Gastrocnemius medialis (tissue), 4 donors: ENCODE results near the gene OGFR. TPM values are rescaled to one million over a fixed set of nuclear protein-coding genes. Genes with fewer than 3 reads are reported as not detected.
A peak's percentile ranks its signal among the peaks of the same experiment; 100 is the strongest.

ENCODE experiments used
- ATAC-seq, 2 donors: fragments of 150-250 bp; one replicate each; pipeline ENCODE4 v1.9.1; 2016
- DNase-seq, 2 donors: peaks; one replicate each; pipeline ENCODE4 v3.0.0-alpha.2; 2019
- H3K27ac ChIP-seq, 4 donors: fragments of 200-600 bp; sonication (generic); 1 replicate in 1 of 4; 2 replicates in 3 of 4; pipeline ENCODE4 v1.5.1; 2016 to 2018; ENCODE audit warnings: mild to moderate bottlenecking in 2 of 4, moderate library complexity in 1 of 4
- H3K27me3 ChIP-seq, 3 donors: fragments of 200-600 bp; sonication (generic) in 2 of 3; 1 replicate in 1 of 3; 2 replicates in 2 of 3; pipeline versions ENCODE4 v1.5.1 to v1.6.0; 2016 to 2019; ENCODE audit warnings: mild to moderate bottlenecking in 1 of 3, moderate library complexity in 1 of 3
- H3K36me3 ChIP-seq, 2 donors: fragments of 200-600 bp; sonication (generic) in 1 of 2; one replicate each; pipeline ENCODE4 v1.5.1; 2017 to 2018
- H3K4me1 ChIP-seq, 2 donors: fragments of 200-600 bp; sonication (generic) in 1 of 2; one replicate each; pipeline ENCODE4 v1.5.1; 2016 to 2017; ENCODE audit warnings: mild to moderate bottlenecking in 2 of 2
- H3K4me3 ChIP-seq, 4 donors: fragments of 200-600 bp; sonication (generic) in 3 of 4; 1 replicate in 1 of 4; 2 replicates in 3 of 4; pipeline ENCODE4 v1.5.1; 2016 to 2019; ENCODE audit warnings: mild to moderate bottlenecking in 2 of 4
- H3K9me3 ChIP-seq, 3 donors: fragments of 200-600 bp; sonication (generic) in 2 of 3; 1 replicate in 1 of 3; 2 replicates in 2 of 3; pipeline ENCODE4 v1.5.1; 2016 to 2019
- POLR2A ChIP-seq, 2 donors: fragments of 450-650 bp; IDR thresholded peaks; one replicate each; pipeline ENCODE4 v1.6.1; 2017; ENCODE audit warnings: antibody characterized with exemption in 2 of 2, mild to moderate bottlenecking in 2 of 2, moderate library complexity in 2 of 2
- in situ Hi-C, 4 donors: fragments of 200-750 bp; cut with MboI; loops; one replicate each; pipeline versions ENCODE4 v1.15.0 to v1.8.0; 2017; ENCODE audit warnings: low sequenced_read_pairs in 4 of 4
- intact Hi-C: fragments of 100-400 bp; cut with DNase I; formaldehyde crosslinking; loops from one replicate; pipeline ENCODE4 v1.15.1; 2023; ENCODE audit warnings: low total_unique reads
- total RNA-seq, 4 donors: library from RNA; depleted of rRNA; stranded (reverse); fragments of >200 nt; gene quantifications; one replicate each; pipeline versions ENCODE4 v1.1.0 to v1.2.3, GENCODE V29; 2016
- TF ChIP-seq, protein P1 (sequence below), 5 experiments: fragments of 450-650 bp in 3 of 5; fragments of 200-600 bp in 2 of 5; sonication (generic) in 2 of 5; IDR thresholded peaks in 4 of 5; conservative IDR thresholded peaks in 1 of 5; 1 replicate in 4 of 5; 2 replicates in 1 of 5; pipeline ENCODE4 v1.5.1; 2016 to 2019; ENCODE audit warnings: antibody characterized with exemption in 5 of 5, mild to moderate bottlenecking in 3 of 5, moderate library complexity in 3 of 5

OGFR gene
- total RNA-seq, 4 donors from 2014 or later, result 21.9 to 52.1 (median 40.5) TPM

DNA sequence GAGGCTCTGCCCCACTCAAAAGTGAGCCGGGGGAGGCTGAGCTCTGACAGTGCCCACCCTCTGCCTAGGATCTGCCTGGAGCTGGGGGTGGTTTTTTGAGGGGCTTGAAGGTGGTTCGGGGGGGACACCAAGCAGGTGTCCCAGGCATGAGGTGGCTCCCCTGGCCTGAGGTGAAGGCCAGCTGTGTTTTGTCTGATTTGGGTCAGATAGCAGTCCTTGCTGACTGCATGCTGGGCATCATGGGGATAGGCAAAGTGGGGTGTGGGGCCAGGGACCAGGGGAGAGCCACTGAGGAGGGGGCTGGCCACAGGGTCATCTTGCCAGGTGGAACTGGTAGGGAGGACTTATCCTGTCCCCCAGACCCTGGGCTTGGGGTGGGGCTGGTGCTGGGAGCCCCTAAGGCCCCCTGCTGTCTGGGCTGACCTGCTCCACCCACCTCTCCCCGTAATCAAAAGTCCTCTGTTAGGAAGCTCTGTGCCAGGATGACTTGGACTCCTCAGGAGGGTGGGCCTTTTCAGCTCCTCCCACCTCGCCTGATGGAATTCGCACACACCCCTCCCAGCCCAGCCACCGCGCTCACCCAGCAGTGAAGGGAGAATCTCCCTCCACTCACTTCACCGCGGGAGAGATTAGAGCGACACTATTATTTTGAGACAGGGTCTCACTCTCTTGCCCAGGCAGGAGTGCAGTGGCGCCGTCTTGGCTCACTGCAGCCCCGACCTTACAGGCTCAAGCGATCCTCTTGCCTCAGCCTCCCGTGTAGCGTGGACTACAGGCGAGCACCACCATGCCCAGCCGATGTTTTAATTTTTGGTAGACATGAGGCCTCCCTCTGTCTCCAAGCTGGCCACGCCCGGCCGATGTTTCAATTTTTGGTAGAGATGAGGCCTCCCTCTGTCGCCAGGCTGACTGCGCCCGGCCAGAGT is 10.7 kb downstream of the OGFR start:
- DNase-seq (no peak), ATAC-seq (no peak)
- in situ Hi-C loops (no loop called here), intact Hi-C loops (no loop called here)
- TF ChIP-seq, protein P1, sequence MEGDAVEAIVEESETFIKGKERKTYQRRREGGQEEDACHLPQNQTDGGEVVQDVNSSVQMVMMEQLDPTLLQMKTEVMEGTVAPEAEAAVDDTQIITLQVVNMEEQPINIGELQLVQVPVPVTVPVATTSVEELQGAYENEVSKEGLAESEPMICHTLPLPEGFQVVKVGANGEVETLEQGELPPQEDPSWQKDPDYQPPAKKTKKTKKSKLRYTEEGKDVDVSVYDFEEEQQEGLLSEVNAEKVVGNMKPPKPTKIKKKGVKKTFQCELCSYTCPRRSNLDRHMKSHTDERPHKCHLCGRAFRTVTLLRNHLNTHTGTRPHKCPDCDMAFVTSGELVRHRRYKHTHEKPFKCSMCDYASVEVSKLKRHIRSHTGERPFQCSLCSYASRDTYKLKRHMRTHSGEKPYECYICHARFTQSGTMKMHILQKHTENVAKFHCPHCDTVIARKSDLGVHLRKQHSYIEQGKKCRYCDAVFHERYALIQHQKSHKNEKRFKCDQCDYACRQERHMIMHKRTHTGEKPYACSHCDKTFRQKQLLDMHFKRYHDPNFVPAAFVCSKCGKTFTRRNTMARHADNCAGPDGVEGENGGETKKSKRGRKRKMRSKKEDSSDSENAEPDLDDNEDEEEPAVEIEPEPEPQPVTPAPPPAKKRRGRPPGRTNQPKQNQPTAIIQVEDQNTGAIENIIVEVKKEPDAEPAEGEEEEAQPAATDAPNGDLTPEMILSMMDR (IDR thresholded peaks at IDR 0.05 in 4 of 5, conservative IDR thresholded peaks at IDR 0.05 in 1 of 5), result no peak
- TF ChIP-seq POLR2A (IDR thresholded peaks at IDR 0.05), result no peak
- Histone ChIP-seq H3K27me3 (peaks cover 44 to 53% (median 53%) of the 10 kb centered on the region in 3 donors), H3K36me3 (peaks cover 0 to 22% of the 10 kb centered on the region in 2 donors), H3K9me3 (no peaks in the 10 kb centered on the region), H3K4me1 (peaks cover 14 to 20% of the 10 kb centered on the region in 2 donors), H3K4me3 (no peak overlapping the region), H3K27ac (no peak overlapping the region)

DNA sequence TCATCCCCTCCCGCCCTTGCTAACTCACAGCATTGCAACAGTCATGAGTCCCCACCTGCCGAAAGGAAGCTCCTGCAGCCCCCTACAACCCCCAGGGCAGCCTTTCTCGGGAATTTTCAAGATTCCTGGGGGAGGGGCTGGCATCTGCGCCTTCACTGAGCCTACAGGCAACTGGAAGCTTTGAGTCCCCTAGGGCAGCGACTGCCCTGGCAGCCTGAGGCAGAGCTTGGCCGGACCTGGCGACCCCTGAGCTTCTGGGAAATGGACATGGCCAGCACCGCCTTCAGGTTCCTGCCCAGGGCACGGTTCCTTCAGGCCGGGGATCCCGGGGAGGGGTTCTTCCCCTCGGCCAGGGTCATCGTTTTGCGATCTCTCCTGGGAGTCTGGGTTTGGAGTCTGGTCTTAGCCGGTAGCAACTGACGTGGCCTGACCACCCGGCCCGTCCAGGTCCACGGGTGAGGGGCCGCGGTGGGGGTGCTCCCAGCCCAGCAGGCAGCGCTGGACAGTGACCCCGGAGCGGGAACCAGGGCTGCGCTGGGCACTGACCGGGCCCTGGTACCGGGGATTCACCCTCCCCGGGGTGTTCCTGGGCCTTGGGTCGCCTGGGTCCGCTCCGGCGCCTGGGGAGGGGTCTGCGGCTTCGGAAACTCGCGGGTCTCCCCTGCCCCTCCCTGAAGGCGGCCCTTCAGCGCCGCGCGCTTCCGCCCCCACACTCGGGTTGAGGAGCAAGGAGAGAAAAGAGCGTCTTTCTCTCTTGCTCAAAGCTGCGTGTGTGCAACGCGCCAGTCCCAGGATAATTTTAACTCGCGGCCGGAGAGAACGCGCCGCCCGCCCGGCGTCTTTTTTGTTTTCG is 11.6 kb downstream of the OGFR start:
- no peak overlapping the region for H3K27ac ChIP-seq
- TF ChIP-seq POLR2A (IDR thresholded peaks at IDR 0.05), result no peak
- TF ChIP-seq, protein P1 (IDR thresholded peaks at IDR 0.05 in 4 of 5, conservative IDR thresholded peaks at IDR 0.05 in 1 of 5), result no peak
- in situ Hi-C loops, result no loop called here
- peak overlapping the region; percentile 3 to 36 (median 28) for H3K4me3 ChIP-seq
- no peak for ATAC-seq
- DNase-seq, result no peak
- peaks cover 14 to 20% of the 10 kb centered on the region in 2 donors for H3K4me1 ChIP-seq
- intact Hi-C loops, result no loop called here
- peaks cover 0 to 17% of the 10 kb centered on the region in 2 donors for H3K36me3 ChIP-seq
- H3K27me3 ChIP-seq, result peaks cover 44 to 53% (median 53%) of the 10 kb centered on the region in 3 donors
- no peaks in the 10 kb centered on the region for H3K9me3 ChIP-seq

DNA sequence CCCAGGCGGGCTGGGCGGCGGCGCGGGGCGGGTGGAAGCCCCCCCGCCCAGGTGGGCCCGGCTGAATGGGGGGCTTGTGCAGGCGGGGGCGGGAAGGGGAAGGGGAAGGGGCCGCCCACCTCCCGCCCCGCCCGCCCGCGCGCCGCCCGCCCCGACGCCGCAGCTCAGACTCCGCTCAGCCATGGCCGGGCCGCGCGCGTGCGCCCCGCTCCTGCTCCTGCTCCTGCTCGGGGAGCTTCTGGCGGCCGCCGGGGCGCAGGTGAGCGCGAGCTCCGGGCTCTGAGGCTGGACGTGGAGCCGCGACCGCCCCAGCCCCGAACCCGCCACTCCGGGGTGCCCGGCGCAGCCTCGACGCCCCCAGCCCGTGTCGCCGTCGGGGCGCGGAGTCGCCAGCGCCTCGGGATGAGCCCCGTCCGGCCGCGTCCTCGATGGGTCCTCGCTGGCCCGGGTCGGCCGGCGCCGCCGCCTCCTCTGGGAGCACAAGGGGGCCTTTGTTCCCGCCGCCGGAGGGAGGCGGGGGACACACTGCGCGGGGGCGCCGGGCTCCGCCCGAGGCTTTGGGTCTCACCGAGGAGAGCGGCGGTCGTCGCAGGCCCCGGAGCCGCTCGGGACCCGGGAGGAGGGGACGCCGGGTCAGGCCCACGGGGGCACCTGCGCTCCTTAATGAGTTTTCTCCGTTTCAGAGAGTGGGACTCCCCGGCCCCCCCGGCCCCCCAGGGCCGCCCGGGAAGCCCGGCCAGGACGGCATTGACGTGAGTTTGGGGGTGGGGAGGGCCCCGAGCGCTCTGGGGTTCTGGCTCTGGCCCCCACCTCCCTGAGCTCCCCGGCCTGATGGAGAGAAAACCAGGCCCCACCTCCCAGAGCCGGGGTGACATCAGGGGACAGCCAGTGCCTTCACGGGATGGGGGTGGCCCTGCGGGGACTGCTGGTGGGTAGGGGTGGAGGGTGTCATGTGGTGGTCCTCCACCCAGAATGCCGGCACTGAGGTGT is 12.5 kb downstream of the OGFR start, which contains the start of gene COL9A3:
COL9A3 (plus strand) TSS at position 167 of the 990 bp plus-strand sequence; CDS start at position 182, 15 bp downstream.
- in situ Hi-C loops, result no loop called here
- Histone ChIP-seq H3K36me3 (peaks cover 0 to 8% of the 10 kb centered on the region in 2 donors), H3K4me3 (peak within 1 kb of the TSS; percentile 3 to 36 (median 28)), H3K4me1 (peaks cover 14 to 20% of the 10 kb centered on the region in 2 donors), H3K9me3 (no peaks in the 10 kb centered on the region), H3K27me3 (peaks cover 44 to 53% (median 53%) of the 10 kb centered on the region in 3 donors), H3K27ac (no peak within 1 kb of the TSS)
- intact Hi-C loops, result no loop called here
- no peak for DNase-seq
- TF ChIP-seq, protein P1 (IDR thresholded peaks at IDR 0.05 in 4 of 5, conservative IDR thresholded peaks at IDR 0.05 in 1 of 5), result no peak
- TF ChIP-seq POLR2A (IDR thresholded peaks at IDR 0.05), result no peak
- ATAC-seq, result no peak
